HepG2 (cell line): ENCODE measurements around the gene ASB8. TPM values are rescaled to one million over a fixed set of nuclear protein-coding genes. Genes with fewer than 3 reads are reported as not detected.

Source experiments
- ATAC-seq: fragments of 200-7000 bp; cut with Tn5 transposase; 3 replicates; pipeline ENCODE4 v1.9.1; 2020; ENCODE audit warnings: mild to moderate bottlenecking, moderate library complexity
- BruUV-seq: library from RNA; stranded (reverse); fragments of 400-500 nt; replicated peaks from 2 replicates; lab custom pipeline; 2021; lab: Mats Ljungman, UMichigan
- CTCF ChIA-PET: fragments of 300-600 bp; formaldehyde crosslinking; extraction: SDS; loops from one replicate; lab custom pipeline; 2021; ENCODE audit warnings: low total read pairs, inconsistent platforms, low intra/inter-chr PET ratio; lab: Yijun Ruan, JAX
- POLR2A ChIA-PET: fragments of 350-600 bp; sonication (Branson Sonifier 250); formaldehyde crosslinking; loops from one replicate; lab custom pipeline; 2020; ENCODE audit warnings: antibody characterized with exemption, inconsistent platforms; lab: Yijun Ruan, JAX
- DNase-seq: peaks from one replicate; pipeline ENCODE4 v3.0.0-alpha.2; 2015; ENCODE audit warnings: low spot score
- FAIRE-seq: peaks from 3 replicates; lab custom pipeline; 2011; peaks lifted over from hg19 to GRCh38; lab: Jason Lieb, UNC
- H2AFZ ChIP-seq: one replicate; pipeline ENCODE4 v1.6.1; 2011; ENCODE audit warnings: low read length, inconsistent platforms
- H3K27ac ChIP-seq: fragments of 300-600 bp; 3 replicates; pipeline ENCODE4 v1.8.0; 2011; ENCODE audit warnings: mixed run types, mild to moderate bottlenecking, mixed read lengths, low read length, inconsistent platforms; ENCODE audit not compliant: insufficient read depth; ENCODE audit errors: extremely low read length
- H3K27me3 ChIP-seq, 2 experiments: fragments of 200-600 bp in 1 of 2; 2 replicates in 1 of 2; 3 replicates in 1 of 2; pipeline versions ENCODE4 v1.6.0 to v1.8.0; 2011; ENCODE audit warnings: low read length in 2 of 2, mild to moderate bottlenecking in 2 of 2, moderate library complexity in 2 of 2, inconsistent platforms in 1 of 2; ENCODE audit not compliant: insufficient read depth in 2 of 2, control insufficient read depth in 1 of 2
- H3K36me3 ChIP-seq, 2 experiments: fragments of 200-600 bp in 1 of 2; replicated peaks in 1 of 2; 2 replicates in 1 of 2; 3 replicates in 1 of 2; pipeline versions ENCODE4 v1.5.1 to v1.8.0; 2011; ENCODE audit warnings: low read length in 2 of 2, inconsistent platforms in 1 of 2; ENCODE audit not compliant: insufficient read depth in 2 of 2, control insufficient read depth in 1 of 2
- H3K4me1 ChIP-seq: 2 replicates; pipeline ENCODE4 v1.5.1; 2012; ENCODE audit warnings: low read length, inconsistent platforms; ENCODE audit not compliant: insufficient read depth
- H3K4me2 ChIP-seq: 2 replicates; pipeline ENCODE4 v1.6.0; 2011; ENCODE audit warnings: low read depth, low read length, inconsistent platforms
- H3K4me3 ChIP-seq, 3 experiments: fragments of 200-600 bp in 1 of 3; sonication (generic), shearing (Covaris generic) in 1 of 3; replicated peaks in 1 of 3; 2 replicates each; pipeline ENCODE4 v1.5.1; 2011 to 2016; ENCODE audit warnings: low read length in 3 of 3, inconsistent platforms in 2 of 3, low read depth in 2 of 3, mild to moderate bottlenecking in 2 of 3, control low read depth in 1 of 3, mixed read lengths in 1 of 3; ENCODE audit not compliant: insufficient read depth in 1 of 3
- H3K79me2 ChIP-seq: one replicate; pipeline ENCODE4 v1.6.1; 2011; ENCODE audit warnings: low read length, inconsistent platforms; ENCODE audit not compliant: insufficient read depth
- H3K9ac ChIP-seq: 2 replicates; pipeline ENCODE4 v1.6.0; 2011; ENCODE audit warnings: mild to moderate bottlenecking, low read depth, low read length, inconsistent platforms; ENCODE audit not compliant: insufficient read depth
- H3K9me3 ChIP-seq: 2 replicates; pipeline ENCODE4 v1.5.1; 2012; ENCODE audit warnings: mild to moderate bottlenecking, low read length
- H4K20me1 ChIP-seq: 2 replicates; pipeline ENCODE4 v1.6.0; 2011; ENCODE audit warnings: inconsistent platforms, mild to moderate bottlenecking, low read length, moderate library complexity; ENCODE audit not compliant: insufficient read depth
- CREB1 ChIP-seq, 2 experiments: fragments of 450-650 bp in 1 of 2; IDR thresholded peaks; 2 replicates each; pipeline ENCODE4 v1.6.1; 2016 to 2017; ENCODE audit warnings: control low read depth in 1 of 2, mild to moderate bottlenecking in 1 of 2, missing compliant biosample characterization in 1 of 2, missing genetic modification characterization in 1 of 2
- WGBS: methylation state at CpG from one replicate; pipeline ENCODE4 v1.1.6; 2017; ENCODE audit warnings: low lambda C conversion rate; 5-methylcytosine and 5-hydroxymethylcytosine counted together
- in situ Hi-C: cut with HindIII; loops from 2 replicates; pipeline ENCODE4 v1.10.0; 2017; ENCODE audit warnings: low pct_unique_long_range_greater_than_20kb; ENCODE audit not compliant: extremely low pct_ligation_motif_present
- intact Hi-C: fragments of 100-400 bp; cut with micrococcal nuclease; formaldehyde crosslinking; loops from one replicate; pipeline ENCODE4 v1.10.0; 2022; ENCODE audit not compliant: unreplicated experiment
- polyA plus RNA-seq, 8 experiments: library from polyadenylated mRNA; depleted of rRNA in 3 of 8; stranded (reverse) in 7 of 8; unstranded in 1 of 8; fragments of >200 nt; fragmentation: Illumina TruSeq in 4 of 8; extraction: Trizol in 4 of 8; gene quantifications; 2 replicates each; pipeline versions ENCODE4 v1.2.1 to v1.2.3, GENCODE V29; 2011 to 2016; ENCODE audit warnings: low read depth in 4 of 8, missing spikeins in 1 of 8, mixed read lengths in 1 of 8; ENCODE audit not compliant: insufficient read depth in 1 of 8
- total RNA-seq, 5 experiments: library from RNA; depleted of rRNA; stranded (reverse); fragments of >200 nt; fragmentation: Illumina TruSeq; extraction: Trizol; gene quantifications; 2 replicates each; pipeline ENCODE4 v1.2.3, GENCODE V29; 2016; ENCODE audit warnings: low read depth in 1 of 5
- TF ChIP-seq, protein P1 (sequence below): sonication (generic); formaldehyde crosslinking; IDR thresholded peaks from 2 replicates; pipeline ENCODE4 v1.4.0; 2020; ENCODE audit warnings: missing genetic modification reagents; ENCODE audit errors: not compliant biosample characterization
- TF ChIP-seq, protein P2 (sequence below): sonication (generic); formaldehyde crosslinking; IDR thresholded peaks from 2 replicates; pipeline ENCODE4 v1.8.0; 2022; ENCODE audit warnings: missing genetic modification reagents, low read depth, mild to moderate bottlenecking, borderline replicate concordance
- TF ChIP-seq, protein P3 (sequence below): sonication (generic); formaldehyde crosslinking; IDR thresholded peaks from 2 replicates; pipeline ENCODE4 v1.8.1; 2023; ENCODE audit warnings: mild to moderate bottlenecking, moderate library complexity, missing genetic modification reagents
- TF ChIP-seq, protein P4 (sequence below): sonication (generic); formaldehyde crosslinking; IDR thresholded peaks from 2 replicates; pipeline ENCODE4 v1.4.0; 2020; ENCODE audit warnings: missing genetic modification reagents, borderline replicate concordance
- TF ChIP-seq, protein P5 (sequence below): sonication (generic); formaldehyde crosslinking; IDR thresholded peaks from 2 replicates; pipeline ENCODE4 v1.5.0; 2020; ENCODE audit warnings: missing genetic modification reagents

Gene ASB8
- total and polyA plus RNA-seq, 2 of the 13 experiments (the other 11 are each of a cell fraction or from before 2014, with no cell fraction given), result 14.0 to 15.5 TPM

DNA sequence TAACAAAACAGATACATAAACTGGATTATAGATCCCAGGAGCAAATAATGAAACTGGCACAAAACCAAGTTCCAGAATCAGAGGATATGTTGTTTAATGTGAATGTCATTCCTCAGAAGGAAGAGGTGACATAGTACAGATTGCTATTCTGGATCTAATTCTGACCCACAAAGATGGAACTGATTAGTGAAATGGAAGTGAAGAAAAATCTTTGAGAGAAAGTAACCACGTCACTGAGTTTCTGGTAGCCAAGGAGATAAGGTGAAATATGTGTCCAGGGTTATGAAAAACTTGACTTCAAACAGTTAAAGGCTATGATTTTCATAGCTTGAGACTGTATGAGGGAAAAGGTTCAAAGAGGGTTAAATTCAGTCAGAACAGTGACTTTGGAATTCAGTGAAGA, 37.5 kb upstream of the ASB8 start:
- no peaks in the 10 kb centered on the region for H3K36me3 ChIP-seq
- WGBS, result 13% methylated on average over 1 of the region's 1 CpG
- POLR2A ChIA-PET, result no interaction called here
- no peaks in the 10 kb centered on the region for H3K27me3 ChIP-seq
- no peak overlapping the region for H3K27ac ChIP-seq
- DNase-seq, result no peak
- no peaks in the 10 kb centered on the region for H3K79me2 ChIP-seq
- no peaks in the 10 kb centered on the region for H3K4me1 ChIP-seq
- ATAC-seq, result no peak
- no TSS peak for BruUV-seq
- TF ChIP-seq, protein P1, sequence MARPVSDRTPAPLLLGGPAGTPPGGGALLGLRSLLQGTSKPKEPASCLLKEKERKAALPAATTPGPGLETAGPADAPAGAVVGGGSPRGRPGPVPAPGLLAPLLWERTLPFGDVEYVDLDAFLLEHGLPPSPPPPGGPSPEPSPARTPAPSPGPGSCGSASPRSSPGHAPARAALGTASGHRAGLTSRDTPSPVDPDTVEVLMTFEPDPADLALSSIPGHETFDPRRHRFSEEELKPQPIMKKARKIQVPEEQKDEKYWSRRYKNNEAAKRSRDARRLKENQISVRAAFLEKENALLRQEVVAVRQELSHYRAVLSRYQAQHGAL (CRISPR knock-in tag), result no peak
- TF ChIP-seq, protein P2, sequence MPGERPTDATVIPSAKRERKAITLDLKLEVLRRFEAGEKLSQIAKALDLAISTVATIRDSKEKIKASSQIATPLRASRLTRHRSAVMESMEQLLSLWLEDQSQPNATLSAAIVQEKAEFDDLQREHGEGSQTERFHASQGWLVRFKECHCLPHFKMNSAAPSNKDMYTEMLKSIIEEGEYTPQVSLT (CRISPR knock-in tag), result no peak
- TF ChIP-seq CREB1 (IDR thresholded peaks at IDR 0.05) (peak; percentile 16; the same call in 1 of the 2 replicates), CREB1 (CRISPR knock-in tag; IDR thresholded peaks at IDR 0.05) (no peak)
- FAIRE-seq, result no peak
- H3K9ac ChIP-seq, result no peak overlapping the region
- H3K4me2 ChIP-seq, result no peak overlapping the region
- no peak overlapping the region for H3K4me3 ChIP-seq
- no peaks in the 10 kb centered on the region for H3K9me3 ChIP-seq
- intact Hi-C loops (no loop called here), in situ Hi-C loops (no loop called here)
- no peak overlapping the region for H2AFZ ChIP-seq
- H4K20me1 ChIP-seq, result no peaks in the 10 kb centered on the region
- CTCF ChIA-PET, result no interaction called here

DNA sequence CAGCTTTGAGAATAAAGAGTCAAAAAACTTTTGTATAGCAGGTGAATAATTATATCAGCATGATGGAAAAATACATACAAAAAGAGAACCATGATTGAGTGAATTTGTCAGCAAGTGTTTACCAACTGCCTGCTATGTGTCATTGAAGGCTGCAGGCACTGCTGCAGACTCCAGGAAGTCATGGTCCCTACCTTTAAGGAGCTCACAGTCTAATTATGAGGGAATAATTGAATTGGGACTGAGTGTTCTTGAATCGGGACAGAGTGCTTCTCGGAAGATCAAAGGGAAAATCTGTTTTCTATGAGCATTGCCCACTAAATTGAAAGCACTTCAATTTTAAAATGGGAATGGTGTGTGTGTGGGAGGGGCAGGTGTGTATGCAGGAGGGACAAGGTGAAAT, 36.3 kb upstream of the ASB8 start:
- in situ Hi-C loops, result no loop called here
- Histone ChIP-seq H3K4me3 (no peak overlapping the region), H3K27me3 (no peaks in the 10 kb centered on the region; a peak in 1 of 5 replicates), H3K79me2 (no peaks in the 10 kb centered on the region), H3K9me3 (no peaks in the 10 kb centered on the region), H2AFZ (no peak overlapping the region), H3K9ac (no peak overlapping the region), H3K4me1 (no peaks in the 10 kb centered on the region), H3K36me3 (no peaks in the 10 kb centered on the region), H3K4me2 (no peak overlapping the region), H3K27ac (no peak overlapping the region), H4K20me1 (no peaks in the 10 kb centered on the region)
- intact Hi-C loops, result no loop called here
- DNase-seq (no peak), ATAC-seq (no peak), FAIRE-seq (no peak)
- no TSS peak for BruUV-seq
- POLR2A ChIA-PET, result no interaction called here
- 0% methylated on average over 2 of the region's 2 CpGs for WGBS
- CTCF ChIA-PET, result no interaction called here
- TF ChIP-seq, protein P3, sequence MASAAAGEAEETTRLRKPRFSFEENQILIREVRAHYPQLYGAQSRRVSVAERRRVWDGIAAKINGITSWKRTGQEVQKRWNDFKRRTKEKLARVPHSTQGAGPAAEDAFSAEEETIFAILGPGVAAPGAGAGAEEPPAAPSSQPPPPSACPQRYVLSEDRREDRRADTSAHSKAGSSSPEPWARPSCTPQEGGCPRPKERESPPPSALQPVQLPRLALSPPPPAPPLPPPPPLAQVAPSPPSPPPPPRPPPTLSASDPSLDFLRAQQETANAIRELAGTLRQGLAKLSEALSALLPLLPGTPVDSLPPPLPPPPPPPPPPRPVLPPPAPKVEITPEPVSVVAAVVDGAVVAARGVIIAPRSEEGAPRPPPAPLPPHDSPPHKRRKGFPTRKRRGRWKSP (CRISPR knock-in tag), result no peak
- TF ChIP-seq, protein P4, sequence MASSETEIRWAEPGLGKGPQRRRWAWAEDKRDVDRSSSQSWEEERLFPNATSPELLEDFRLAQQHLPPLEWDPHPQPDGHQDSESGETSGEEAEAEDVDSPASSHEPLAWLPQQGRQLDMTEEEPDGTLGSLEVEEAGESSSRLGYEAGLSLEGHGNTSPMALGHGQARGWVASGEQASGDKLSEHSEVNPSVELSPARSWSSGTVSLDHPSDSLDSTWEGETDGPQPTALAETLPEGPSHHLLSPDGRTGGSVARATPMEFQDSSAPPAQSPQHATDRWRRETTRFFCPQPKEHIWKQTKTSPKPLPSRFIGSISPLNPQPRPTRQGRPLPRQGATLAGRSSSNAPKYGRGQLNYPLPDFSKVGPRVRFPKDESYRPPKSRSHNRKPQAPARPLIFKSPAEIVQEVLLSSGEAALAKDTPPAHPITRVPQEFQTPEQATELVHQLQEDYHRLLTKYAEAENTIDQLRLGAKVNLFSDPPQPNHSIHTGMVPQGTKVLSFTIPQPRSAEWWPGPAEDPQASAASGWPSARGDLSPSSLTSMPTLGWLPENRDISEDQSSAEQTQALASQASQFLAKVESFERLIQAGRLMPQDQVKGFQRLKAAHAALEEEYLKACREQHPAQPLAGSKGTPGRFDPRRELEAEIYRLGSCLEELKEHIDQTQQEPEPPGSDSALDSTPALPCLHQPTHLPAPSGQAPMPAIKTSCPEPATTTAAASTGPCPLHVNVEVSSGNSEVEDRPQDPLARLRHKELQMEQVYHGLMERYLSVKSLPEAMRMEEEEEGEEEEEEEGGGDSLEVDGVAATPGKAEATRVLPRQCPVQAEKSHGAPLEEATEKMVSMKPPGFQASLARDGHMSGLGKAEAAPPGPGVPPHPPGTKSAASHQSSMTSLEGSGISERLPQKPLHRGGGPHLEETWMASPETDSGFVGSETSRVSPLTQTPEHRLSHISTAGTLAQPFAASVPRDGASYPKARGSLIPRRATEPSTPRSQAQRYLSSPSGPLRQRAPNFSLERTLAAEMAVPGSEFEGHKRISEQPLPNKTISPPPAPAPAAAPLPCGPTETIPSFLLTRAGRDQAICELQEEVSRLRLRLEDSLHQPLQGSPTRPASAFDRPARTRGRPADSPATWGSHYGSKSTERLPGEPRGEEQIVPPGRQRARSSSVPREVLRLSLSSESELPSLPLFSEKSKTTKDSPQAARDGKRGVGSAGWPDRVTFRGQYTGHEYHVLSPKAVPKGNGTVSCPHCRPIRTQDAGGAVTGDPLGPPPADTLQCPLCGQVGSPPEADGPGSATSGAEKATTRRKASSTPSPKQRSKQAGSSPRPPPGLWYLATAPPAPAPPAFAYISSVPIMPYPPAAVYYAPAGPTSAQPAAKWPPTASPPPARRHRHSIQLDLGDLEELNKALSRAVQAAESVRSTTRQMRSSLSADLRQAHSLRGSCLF (CRISPR knock-in tag), result no peak
- TF ChIP-seq, protein P5, sequence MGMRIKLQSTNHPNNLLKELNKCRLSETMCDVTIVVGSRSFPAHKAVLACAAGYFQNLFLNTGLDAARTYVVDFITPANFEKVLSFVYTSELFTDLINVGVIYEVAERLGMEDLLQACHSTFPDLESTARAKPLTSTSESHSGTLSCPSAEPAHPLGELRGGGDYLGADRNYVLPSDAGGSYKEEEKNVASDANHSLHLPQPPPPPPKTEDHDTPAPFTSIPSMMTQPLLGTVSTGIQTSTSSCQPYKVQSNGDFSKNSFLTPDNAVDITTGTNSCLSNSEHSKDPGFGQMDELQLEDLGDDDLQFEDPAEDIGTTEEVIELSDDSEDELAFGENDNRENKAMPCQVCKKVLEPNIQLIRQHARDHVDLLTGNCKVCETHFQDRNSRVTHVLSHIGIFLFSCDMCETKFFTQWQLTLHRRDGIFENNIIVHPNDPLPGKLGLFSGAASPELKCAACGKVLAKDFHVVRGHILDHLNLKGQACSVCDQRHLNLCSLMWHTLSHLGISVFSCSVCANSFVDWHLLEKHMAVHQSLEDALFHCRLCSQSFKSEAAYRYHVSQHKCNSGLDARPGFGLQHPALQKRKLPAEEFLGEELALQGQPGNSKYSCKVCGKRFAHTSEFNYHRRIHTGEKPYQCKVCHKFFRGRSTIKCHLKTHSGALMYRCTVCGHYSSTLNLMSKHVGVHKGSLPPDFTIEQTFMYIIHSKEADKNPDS (CRISPR knock-in tag), result no peak
